Measurements from ENCODE around the gene PLEKHM3.

DNA sequence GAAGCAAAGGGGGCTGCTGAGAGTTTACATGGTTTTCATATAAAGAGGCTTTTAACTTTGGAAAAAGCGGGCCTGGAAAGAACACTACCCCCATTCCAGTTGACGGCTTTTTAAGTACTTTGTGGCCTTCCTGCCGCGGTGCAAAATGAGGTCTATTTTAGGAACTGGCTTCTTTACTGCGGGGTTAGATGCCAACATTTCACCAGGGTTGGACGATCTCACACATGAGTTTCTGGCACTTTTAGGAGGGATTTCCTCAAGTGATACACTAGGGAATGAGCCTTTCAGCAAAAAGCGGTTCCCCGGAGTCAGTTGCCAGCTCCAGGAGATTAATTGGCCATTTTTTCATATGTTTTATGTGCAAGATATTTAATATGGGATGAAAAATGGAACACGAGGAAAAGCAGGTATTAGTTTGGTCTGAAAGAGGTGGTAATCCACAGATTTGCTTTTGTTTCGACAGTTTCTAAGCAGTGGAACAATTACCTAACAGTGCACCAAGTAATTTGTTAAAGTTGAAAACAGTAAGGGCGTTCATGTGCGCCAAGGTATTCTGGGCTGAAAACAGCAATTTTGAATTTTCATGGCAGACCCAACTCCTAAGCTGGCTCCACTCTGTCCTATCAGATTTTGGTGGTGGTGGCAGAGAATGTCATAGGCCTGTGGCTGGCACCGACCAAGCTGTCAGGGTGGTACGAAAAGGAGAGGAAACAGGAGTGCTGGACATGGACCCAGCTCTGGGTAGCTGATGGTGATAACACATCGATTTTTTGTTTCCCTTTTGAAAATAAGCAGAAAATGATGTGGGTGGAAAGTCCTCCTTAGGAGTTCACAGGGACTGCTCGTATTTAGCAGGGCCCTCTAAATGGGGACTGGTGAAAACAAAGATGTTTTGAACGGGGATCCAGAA, 200.0 kb downstream of the PLEKHM3 start:
- TF ChIP-seq CTCF (IDR thresholded peaks at IDR 0.05 in 4 of 5, conservative IDR thresholded peaks at IDR 0.05 in 1 of 5) = no peak
- no peak for TF ChIP-seq POLR2A (IDR thresholded peaks at IDR 0.05)

All from gastrocnemius medialis (tissue), 4 donors.